HEK293 (cell line): ENCODE measurements around the gene PMP22.

Experiments
- CTCF ChIA-PET: fragments of 350-600 bp; formaldehyde crosslinking; extraction: SDS; loops from one replicate; lab custom pipeline; 2021; ENCODE audit warnings: antibody characterized with exemption; lab: Yijun Ruan, JAX
- POLR2A ChIA-PET: fragments of 300-600 bp; formaldehyde crosslinking; extraction: SDS; loops from one replicate; lab custom pipeline; 2020; ENCODE audit warnings: antibody characterized with exemption, inconsistent platforms; lab: Yijun Ruan, JAX
- H3K27ac ChIP-seq: fragments of 200-500 bp; sonication (Bioruptor generic); 2 replicates; pipeline ENCODE4 v1.5.1; 2014; ENCODE audit warnings: low read depth, low read length, control low read depth, inconsistent platforms; ENCODE audit errors: extremely low read depth
- H3K36me3 ChIP-seq, 2 experiments: fragments of 200-500 bp in 1 of 2; sonication (Bioruptor generic) in 1 of 2; 1 replicate in 1 of 2; 2 replicates in 1 of 2; pipeline ENCODE4 v1.5.1; 2014 to 2017; ENCODE audit warnings: inconsistent platforms in 2 of 2, low read length in 2 of 2; ENCODE audit not compliant: control insufficient read depth in 2 of 2, insufficient read depth in 1 of 2
- H3K4me1 ChIP-seq: fragments of 200-500 bp; sonication (Bioruptor generic); 2 replicates; pipeline ENCODE4 v1.5.1; 2014; ENCODE audit warnings: mild to moderate bottlenecking, low read length, inconsistent platforms; ENCODE audit not compliant: control insufficient read depth, insufficient read depth
- H3K4me3 ChIP-seq: 2 replicates; pipeline ENCODE4 v1.5.1; 2011; ENCODE audit warnings: low read depth, mild to moderate bottlenecking, control low read depth, low read length, moderate library complexity
- H3K9me3 ChIP-seq: fragments of 200-500 bp; sonication (Bioruptor generic); 2 replicates; pipeline ENCODE4 v1.5.1; 2014; ENCODE audit warnings: low read depth, low read length, inconsistent platforms; ENCODE audit not compliant: control insufficient read depth, insufficient read depth
- BCL6B ChIP-seq: fragments of 450-650 bp; formaldehyde crosslinking; IDR thresholded peaks from 2 replicates; pipeline ENCODE4 v1.5.1; 2017; ENCODE audit warnings: missing biosample characterization, missing genetic modification characterization
- CTCF ChIP-seq: fragments of 450-650 bp; formaldehyde crosslinking; IDR thresholded peaks from 2 replicates; pipeline ENCODE4 v1.5.1; 2016; ENCODE audit warnings: missing biosample characterization, missing genetic modification characterization
- FEZF1 ChIP-seq: fragments of 450-650 bp; formaldehyde crosslinking; IDR thresholded peaks from 2 replicates; pipeline ENCODE4 v1.5.1; 2016; ENCODE audit warnings: missing biosample characterization, missing genetic modification characterization
- GLI2 ChIP-seq: fragments of 450-650 bp; formaldehyde crosslinking; IDR thresholded peaks from 2 replicates; pipeline ENCODE4; 2017; ENCODE audit warnings: missing biosample characterization, missing genetic modification characterization, low read depth, borderline replicate concordance
- GLI4 ChIP-seq: fragments of 450-650 bp; formaldehyde crosslinking; IDR thresholded peaks from 2 replicates; pipeline ENCODE4 v1.5.1; 2016; ENCODE audit warnings: missing biosample characterization, missing genetic modification characterization
- KLF1 ChIP-seq: fragments of 450-650 bp; formaldehyde crosslinking; IDR thresholded peaks from 2 replicates; pipeline ENCODE4 v1.5.1; 2016; ENCODE audit warnings: missing biosample characterization, missing genetic modification characterization
- KLF16 ChIP-seq: fragments of 450-650 bp; formaldehyde crosslinking; IDR thresholded peaks from 2 replicates; pipeline ENCODE4 v1.5.1; 2017; ENCODE audit warnings: missing biosample characterization, missing genetic modification characterization
- MEIS1 ChIP-seq: sonication (generic); formaldehyde crosslinking; IDR thresholded peaks from 2 replicates; pipeline ENCODE4 v1.8.1; 2022; ENCODE audit warnings: missing genetic modification reagents, mild to moderate bottlenecking, borderline replicate concordance
- PRDM1 ChIP-seq: fragments of 450-650 bp; formaldehyde crosslinking; IDR thresholded peaks from 2 replicates; pipeline ENCODE4; 2016; ENCODE audit warnings: missing biosample characterization, missing genetic modification characterization
- PRDM2 ChIP-seq: fragments of 450-650 bp; formaldehyde crosslinking; IDR thresholded peaks from 2 replicates; pipeline ENCODE4 v1.5.1; 2016; ENCODE audit warnings: missing biosample characterization, missing genetic modification characterization, borderline replicate concordance
- ZBTB48 ChIP-seq: fragments of 450-650 bp; formaldehyde crosslinking; IDR thresholded peaks from 2 replicates; pipeline ENCODE4 v1.5.1; 2016; ENCODE audit warnings: missing biosample characterization, missing genetic modification characterization
- ZFP69B ChIP-seq: fragments of 450-650 bp; formaldehyde crosslinking; IDR thresholded peaks from 2 replicates; pipeline ENCODE4 v1.5.1; 2016; ENCODE audit warnings: missing biosample characterization, missing genetic modification characterization
- ZNF10 ChIP-seq: fragments of 450-650 bp; formaldehyde crosslinking; IDR thresholded peaks from 2 replicates; pipeline ENCODE4 v1.5.1; 2017; ENCODE audit warnings: missing biosample characterization, missing genetic modification characterization
- ZNF19 ChIP-seq: fragments of 450-650 bp; formaldehyde crosslinking; IDR thresholded peaks from 2 replicates; pipeline ENCODE4; 2016; ENCODE audit warnings: missing biosample characterization, missing genetic modification characterization, low read depth
- ZNF248 ChIP-seq: fragments of 450-650 bp; formaldehyde crosslinking; IDR thresholded peaks from 2 replicates; pipeline ENCODE4 v1.5.1; 2017; ENCODE audit warnings: missing biosample characterization, missing genetic modification characterization
- ZNF274 ChIP-seq, 2 experiments: fragments of 200-500 bp in 1 of 2; fragments of 450-650 bp in 1 of 2; sonication (Bioruptor generic) in 1 of 2; formaldehyde crosslinking in 1 of 2; IDR thresholded peaks; 2 replicates each; pipeline versions ENCODE4 v1.5.1 to v1.6.1; 2014 to 2016; ENCODE audit warnings: borderline replicate concordance in 1 of 2, inconsistent platforms in 1 of 2, low read length in 1 of 2, missing biosample characterization in 1 of 2, missing genetic modification characterization in 1 of 2
- ZNF37A ChIP-seq: fragments of 450-650 bp; IDR thresholded peaks from 2 replicates; pipeline ENCODE4 v1.5.1; 2018; ENCODE audit warnings: missing biosample characterization, missing genetic modification characterization
- ZNF433 ChIP-seq: fragments of 450-650 bp; formaldehyde crosslinking; IDR thresholded peaks from 2 replicates; pipeline ENCODE4 v1.5.1; 2016; ENCODE audit warnings: missing biosample characterization, missing genetic modification characterization, low read depth
- ZNF585B ChIP-seq: fragments of 450-650 bp; formaldehyde crosslinking; IDR thresholded peaks from 2 replicates; pipeline ENCODE4 v1.5.1; 2016; ENCODE audit warnings: missing biosample characterization, missing genetic modification characterization
- ZNF621 ChIP-seq: fragments of 450-650 bp; formaldehyde crosslinking; IDR thresholded peaks from 2 replicates; pipeline ENCODE4 v1.5.1; 2017; ENCODE audit warnings: missing biosample characterization, missing genetic modification characterization
- ZNF785 ChIP-seq: fragments of 450-650 bp; formaldehyde crosslinking; IDR thresholded peaks from 2 replicates; pipeline ENCODE4 v1.5.1; 2016; ENCODE audit warnings: missing biosample characterization, missing genetic modification characterization
- ZSCAN30 ChIP-seq: fragments of 450-650 bp; IDR thresholded peaks from 2 replicates; pipeline ENCODE4 v1.5.1; 2018; ENCODE audit warnings: missing biosample characterization, mild to moderate bottlenecking, missing genetic modification characterization, moderate library complexity
- TF ChIP-seq, protein P1 (sequence below): fragments of 450-650 bp; formaldehyde crosslinking; IDR thresholded peaks from 2 replicates; pipeline ENCODE4 v1.5.1; 2016; ENCODE audit warnings: missing biosample characterization, missing genetic modification characterization
- TF ChIP-seq, protein P2 (sequence below): IDR thresholded peaks from 2 replicates; pipeline ENCODE4 v1.6.1; 2011; ENCODE audit warnings: mild to moderate bottlenecking, low read depth, low read length, borderline replicate concordance

Gene PMP22

GRCh38 chr17:15308758-15309157, 43.6 kb upstream of the PMP22 start (continued):
- no peak for TF ChIP-seq PRDM2 (tag by site-specific recombination)

DNA sequence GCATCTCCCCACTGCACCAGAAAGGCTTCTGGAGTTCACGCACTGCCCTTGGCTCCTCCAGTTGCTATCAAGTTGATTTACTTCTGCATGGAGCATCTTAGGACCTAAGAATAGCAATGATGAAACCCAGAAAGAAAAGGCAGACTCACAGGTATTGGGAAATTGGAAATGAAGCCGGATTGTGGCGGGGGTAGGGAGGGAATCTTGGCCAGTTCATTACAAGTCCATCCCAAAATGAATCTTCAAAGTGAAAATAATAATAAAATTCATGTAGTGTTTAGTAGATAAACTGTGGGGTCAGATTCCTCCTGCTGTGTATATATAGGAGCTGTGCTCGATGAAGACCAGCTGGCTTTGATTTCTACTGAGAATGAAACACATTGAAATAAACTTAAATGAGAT, 42.6 kb upstream of the PMP22 start:
- TF ChIP-seq KLF1 (tag by site-specific recombination) = no peak
- no peak for TF ChIP-seq ZNF19 (tag by site-specific recombination)
- TF ChIP-seq MEIS1 = no peak
- no peak for TF ChIP-seq ZNF274 (IDR thresholded peaks at IDR 0.05; ENCODE audit: low read length)
- TF ChIP-seq ZNF274 (tag by site-specific recombination; IDR thresholded peaks at IDR 0.05; ENCODE audit: borderline replicate concordance) = no peak
- TF ChIP-seq ZNF37A = no peak
- no peak for TF ChIP-seq ZNF248 (tag by site-specific recombination)
- TF ChIP-seq GLI2 (tag by site-specific recombination) = no peak
- TF ChIP-seq FEZF1 (tag by site-specific recombination) = no peak
- TF ChIP-seq ZNF785 (tag by site-specific recombination) = no peak
- no peak for TF ChIP-seq ZNF585B
- H3K9me3 ChIP-seq = no peaks in the 10 kb centered on the region
- POLR2A ChIA-PET = no interaction called here
- no peaks in the 10 kb centered on the region for H3K36me3 ChIP-seq
- no peak overlapping the region for H3K27ac ChIP-seq
- H3K4me1 ChIP-seq = no peaks in the 10 kb centered on the region
- H3K4me3 ChIP-seq = no peak overlapping the region
- CTCF ChIA-PET = no interaction called here

GRCh38 chr17:15303851-15304250, 38.7 kb upstream of the PMP22 start:
- no peaks in the 10 kb centered on the region for H3K36me3 ChIP-seq
- H3K4me3 ChIP-seq = no peak overlapping the region
- no peak overlapping the region for H3K27ac ChIP-seq
- ChIA-PET CTCF (no interaction called here), POLR2A (no interaction called here)
- no peaks in the 10 kb centered on the region for H3K4me1 ChIP-seq
- no peaks in the 10 kb centered on the region for H3K9me3 ChIP-seq
- TF ChIP-seq, protein P1, sequence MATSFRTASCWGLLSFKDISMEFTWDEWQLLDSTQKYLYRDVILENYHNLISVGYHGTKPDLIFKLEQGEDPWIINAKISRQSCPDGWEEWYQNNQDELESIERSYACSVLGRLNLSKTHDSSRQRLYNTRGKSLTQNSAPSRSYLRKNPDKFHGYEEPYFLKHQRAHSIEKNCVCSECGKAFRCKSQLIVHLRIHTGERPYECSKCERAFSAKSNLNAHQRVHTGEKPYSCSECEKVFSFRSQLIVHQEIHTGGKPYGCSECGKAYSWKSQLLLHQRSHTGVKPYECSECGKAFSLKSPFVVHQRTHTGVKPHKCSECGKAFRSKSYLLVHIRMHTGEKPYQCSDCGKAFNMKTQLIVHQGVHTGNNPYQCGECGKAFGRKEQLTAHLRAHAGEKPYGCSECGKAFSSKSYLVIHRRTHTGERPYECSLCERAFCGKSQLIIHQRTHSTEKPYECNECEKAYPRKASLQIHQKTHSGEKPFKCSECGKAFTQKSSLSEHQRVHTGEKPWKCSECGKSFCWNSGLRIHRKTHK (tag by site-specific recombination) = no peak
- TF ChIP-seq ZFP69B (tag by site-specific recombination) (no peak), ZNF621 (tag by site-specific recombination) (no peak), GLI4 (tag by site-specific recombination) (no peak), BCL6B (tag by site-specific recombination) (no peak), CTCF (tag by site-specific recombination) (no peak), PRDM1 (tag by site-specific recombination) (no peak), ZNF10 (tag by site-specific recombination) (no peak), ZSCAN30 (tag by site-specific recombination) (no peak), KLF16 (no peak), ZBTB48 (tag by site-specific recombination) (no peak), ZNF433 (tag by site-specific recombination) (no peak)
- TF ChIP-seq, protein P2, sequence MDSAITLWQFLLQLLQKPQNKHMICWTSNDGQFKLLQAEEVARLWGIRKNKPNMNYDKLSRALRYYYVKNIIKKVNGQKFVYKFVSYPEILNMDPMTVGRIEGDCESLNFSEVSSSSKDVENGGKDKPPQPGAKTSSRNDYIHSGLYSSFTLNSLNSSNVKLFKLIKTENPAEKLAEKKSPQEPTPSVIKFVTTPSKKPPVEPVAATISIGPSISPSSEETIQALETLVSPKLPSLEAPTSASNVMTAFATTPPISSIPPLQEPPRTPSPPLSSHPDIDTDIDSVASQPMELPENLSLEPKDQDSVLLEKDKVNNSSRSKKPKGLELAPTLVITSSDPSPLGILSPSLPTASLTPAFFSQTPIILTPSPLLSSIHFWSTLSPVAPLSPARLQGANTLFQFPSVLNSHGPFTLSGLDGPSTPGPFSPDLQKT = no peak
